ENCODE results near the gene INAVA.
"Not testable (repeated sequence)": the region's sequence is repeated elsewhere in the genome, so short reads cannot be mapped to it uniquely, and the experiment has no call there.

INAVA gene

DNA sequence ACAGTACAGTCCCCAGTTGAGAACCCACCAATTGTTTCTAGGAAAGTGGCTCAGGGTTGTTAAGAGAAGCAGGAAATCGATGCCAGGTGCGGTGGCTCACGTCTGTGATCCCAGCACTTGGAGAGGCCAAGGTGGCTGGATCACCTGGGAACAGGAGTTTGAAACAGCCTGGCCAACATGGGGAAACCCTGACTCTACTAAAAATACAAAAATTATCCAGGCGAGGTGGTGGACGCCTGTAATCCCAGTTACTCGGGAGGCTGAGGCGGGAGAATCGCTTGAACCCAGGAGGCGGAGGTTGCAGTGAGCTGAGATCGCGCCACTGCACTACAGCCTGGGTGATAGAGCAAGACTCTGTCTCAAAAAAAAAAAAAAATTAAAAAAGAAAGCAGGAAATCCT is 67.5 kb downstream of the INAVA start:
- H3K79me1 ChIP-seq (replicated peaks; ENCODE audit: low read length, poor library complexity, severe bottlenecking); H3K9me3 ChIP-seq (ENCODE audit: control insufficient read depth, low read length); H2BK120ac ChIP-seq (ENCODE audit: low read depth, low read length); H3K4me2 ChIP-seq (ENCODE audit: low read length, poor library complexity, severe bottlenecking); H2BK12ac ChIP-seq (ENCODE audit: low read length in 2 of 2); H4K91ac ChIP-seq (ENCODE audit: low read length); H3K36me3 ChIP-seq (ENCODE audit: control insufficient read depth in 1 of 2, insufficient read depth in 2 of 2, low read depth in 1 of 2, low read length in 2 of 2); H3K4me1 ChIP-seq (ENCODE audit: control insufficient read depth, insufficient read depth, low read depth, low read length); H3K27ac ChIP-seq (ENCODE audit: low read length, poor library complexity, severe bottlenecking); H2AK5ac ChIP-seq (ENCODE audit: low read length, severe bottlenecking); H3K14ac ChIP-seq (ENCODE audit: low read length in 2 of 2); H3K23ac ChIP-seq (ENCODE audit: low read length in 2 of 2); H2BK5ac ChIP-seq (ENCODE audit: low read depth, low read length, poor library complexity, severe bottlenecking); H3K18ac ChIP-seq (ENCODE audit: low read depth in 1 of 2, low read length in 2 of 2); DNase-seq; H4K8ac ChIP-seq (ENCODE audit: low read length); H3K4ac ChIP-seq (ENCODE audit: low read depth in 1 of 2, low read length in 2 of 2); H2BK15ac ChIP-seq (ENCODE audit: low read depth, poor library complexity, severe bottlenecking); H2AFZ ChIP-seq (ENCODE audit: low read depth, low read length); H3K9ac ChIP-seq (ENCODE audit: low read length); H3K4me3 ChIP-seq (ENCODE audit: insufficient read depth in 1 of 2, low read depth in 1 of 2, low read length in 2 of 2): not testable (repeated sequence)
- WGBS: 95% methylated on average over 11 of the region's 11 CpGs
- H3K27me3 ChIP-seq (ENCODE audit: control insufficient read depth in 1 of 2, insufficient read depth in 1 of 2, low read length in 2 of 2): peaks cover 0 to 60% of the 10 kb centered on the region in 2 experiments

DNA sequence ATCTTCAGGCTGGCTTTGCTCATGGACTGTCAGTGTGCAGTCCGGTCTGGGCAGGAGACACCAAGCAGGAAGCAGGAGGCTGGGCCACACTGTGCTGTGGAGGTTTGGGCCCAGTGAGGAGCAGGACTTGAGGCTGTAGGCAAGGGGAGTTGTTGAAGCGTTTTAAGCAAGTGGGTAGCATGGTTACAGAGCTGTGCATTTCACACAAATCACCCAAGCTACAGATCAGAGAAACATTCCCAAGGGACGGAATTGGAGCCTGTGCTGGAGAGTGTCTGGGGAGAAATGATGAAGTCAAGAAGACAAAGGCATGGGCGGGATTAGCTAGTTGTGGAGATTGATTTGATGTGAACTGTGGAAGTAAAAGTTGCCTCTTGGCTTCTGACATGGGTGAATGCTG is 67.9 kb downstream of the INAVA start:
- no peaks in the 10 kb centered on the region for H3K36me3 ChIP-seq (ENCODE audit: control insufficient read depth in 1 of 2, insufficient read depth in 2 of 2, low read depth in 1 of 2, low read length in 2 of 2)
- H3K4me1 ChIP-seq (ENCODE audit: control insufficient read depth, insufficient read depth, low read depth, low read length): peaks cover 1% of the 10 kb centered on the region
- DNase-seq: no peak
- no peak overlapping the region for H3K4me3 ChIP-seq (ENCODE audit: insufficient read depth in 1 of 2, low read depth in 1 of 2, low read length in 2 of 2)
- no peaks in the 10 kb centered on the region for H3K9me3 ChIP-seq (ENCODE audit: control insufficient read depth, low read length)
- H3K4ac ChIP-seq (ENCODE audit: low read depth in 1 of 2, low read length in 2 of 2): no peak overlapping the region
- no peak overlapping the region for H3K18ac ChIP-seq (ENCODE audit: low read depth in 1 of 2, low read length in 2 of 2)
- peaks cover 0 to 55% of the 10 kb centered on the region in 2 experiments for H3K27me3 ChIP-seq (ENCODE audit: control insufficient read depth in 1 of 2, insufficient read depth in 1 of 2, low read length in 2 of 2)
- no peak overlapping the region for H3K27ac ChIP-seq (ENCODE audit: low read length, poor library complexity, severe bottlenecking)
- H4K8ac ChIP-seq (ENCODE audit: low read length): no peak overlapping the region
- no peak overlapping the region for H3K23ac ChIP-seq (ENCODE audit: low read length in 2 of 2)
- H2AFZ ChIP-seq (ENCODE audit: low read depth, low read length): no peak overlapping the region
- H2AK5ac ChIP-seq (ENCODE audit: low read length, severe bottlenecking): no peak overlapping the region
- WGBS: 92% methylated on average over 3 of the region's 4 CpGs
- H3K9ac ChIP-seq (ENCODE audit: low read length): no peak overlapping the region
- no peak overlapping the region for H3K4me2 ChIP-seq (ENCODE audit: low read length, poor library complexity, severe bottlenecking)
- H3K79me1 ChIP-seq (replicated peaks; ENCODE audit: low read length, poor library complexity, severe bottlenecking): no peaks in the 10 kb centered on the region
- no peak overlapping the region for H4K91ac ChIP-seq (ENCODE audit: low read length)
- no peak overlapping the region for H2BK5ac ChIP-seq (ENCODE audit: low read depth, low read length, poor library complexity, severe bottlenecking)
- no peak overlapping the region for H2BK120ac ChIP-seq (ENCODE audit: low read depth, low read length)
- no peak overlapping the region for H2BK12ac ChIP-seq (ENCODE audit: low read length in 2 of 2)
- H2BK15ac ChIP-seq (ENCODE audit: low read depth, poor library complexity, severe bottlenecking): no peak overlapping the region
- no peak overlapping the region for H3K14ac ChIP-seq (ENCODE audit: low read length in 2 of 2)

DNA sequence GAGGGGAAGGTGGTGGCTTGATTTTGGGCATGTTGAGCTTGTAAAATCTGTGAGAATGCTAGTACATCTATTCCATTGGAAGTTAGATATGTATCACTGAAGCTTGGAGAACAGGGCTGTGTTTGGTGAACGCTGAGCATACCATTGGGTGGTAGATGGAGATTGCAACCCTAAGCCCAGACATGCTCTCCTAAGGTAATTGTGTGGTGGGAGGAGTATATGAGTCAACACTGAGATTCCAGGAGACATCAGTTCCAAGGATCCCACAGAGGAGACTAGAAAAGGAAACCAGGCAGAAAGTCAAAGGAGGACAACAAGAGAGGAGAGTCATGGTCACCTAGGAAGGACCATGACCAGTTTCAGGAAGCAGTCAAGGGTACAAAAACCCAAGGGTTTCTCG is 68.4 kb downstream of the INAVA start:
- no peak overlapping the region for H2BK15ac ChIP-seq (ENCODE audit: low read depth, poor library complexity, severe bottlenecking)
- H3K4me2 ChIP-seq (ENCODE audit: low read length, poor library complexity, severe bottlenecking): no peak overlapping the region
- no peak overlapping the region for H3K18ac ChIP-seq (ENCODE audit: low read depth in 1 of 2, low read length in 2 of 2)
- no peak overlapping the region for H2BK120ac ChIP-seq (ENCODE audit: low read depth, low read length)
- H2BK12ac ChIP-seq (ENCODE audit: low read length in 2 of 2): no peak overlapping the region
- no peaks in the 10 kb centered on the region for H3K36me3 ChIP-seq (ENCODE audit: control insufficient read depth in 1 of 2, insufficient read depth in 2 of 2, low read depth in 1 of 2, low read length in 2 of 2)
- H4K91ac ChIP-seq (ENCODE audit: low read length): no peak overlapping the region
- H3K27me3 ChIP-seq (ENCODE audit: control insufficient read depth in 1 of 2, insufficient read depth in 1 of 2, low read length in 2 of 2): peaks cover 0 to 50% of the 10 kb centered on the region in 2 experiments
- no peak overlapping the region for H3K23ac ChIP-seq (ENCODE audit: low read length in 2 of 2)
- no peak overlapping the region for H2AFZ ChIP-seq (ENCODE audit: low read depth, low read length)
- H3K4ac ChIP-seq (ENCODE audit: low read depth in 1 of 2, low read length in 2 of 2): no peak overlapping the region
- H4K8ac ChIP-seq (ENCODE audit: low read length): no peak overlapping the region
- H3K14ac ChIP-seq (ENCODE audit: low read length in 2 of 2): no peak overlapping the region
- H3K9me3 ChIP-seq (ENCODE audit: control insufficient read depth, low read length): no peaks in the 10 kb centered on the region
- H3K27ac ChIP-seq (ENCODE audit: low read length, poor library complexity, severe bottlenecking): no peak overlapping the region
- no peak for DNase-seq
- no peak overlapping the region for H3K4me3 ChIP-seq (ENCODE audit: insufficient read depth in 1 of 2, low read depth in 1 of 2, low read length in 2 of 2)
- no peaks in the 10 kb centered on the region for H3K79me1 ChIP-seq (replicated peaks; ENCODE audit: low read length, poor library complexity, severe bottlenecking)
- H3K9ac ChIP-seq (ENCODE audit: low read length): no peak overlapping the region
- peaks cover 4% of the 10 kb centered on the region for H3K4me1 ChIP-seq (ENCODE audit: control insufficient read depth, insufficient read depth, low read depth, low read length)
- 100% methylated on average over 2 of the region's 2 CpGs for WGBS
- no peak overlapping the region for H2AK5ac ChIP-seq (ENCODE audit: low read length, severe bottlenecking)
- no peak overlapping the region for H2BK5ac ChIP-seq (ENCODE audit: low read depth, low read length, poor library complexity, severe bottlenecking)

DNA sequence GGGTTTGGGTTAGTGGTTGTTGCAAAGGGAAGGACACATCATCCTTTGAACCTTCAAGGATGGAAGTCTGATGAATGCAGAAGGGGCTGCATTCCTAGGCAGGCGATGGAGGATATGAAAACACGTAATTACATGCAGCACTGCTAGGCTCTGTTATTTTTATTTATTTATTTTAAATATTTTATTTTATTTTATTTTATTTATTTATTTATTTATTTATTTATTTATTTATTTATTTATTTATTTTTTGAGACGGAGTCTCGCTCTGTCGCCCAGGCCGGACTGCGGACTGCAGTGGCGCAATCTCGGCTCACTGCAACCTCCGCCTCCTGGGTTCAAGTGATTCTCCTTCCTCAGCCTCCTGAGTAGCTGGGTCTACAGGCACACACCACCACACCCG is 69.2 kb downstream of the INAVA start:
- not testable (repeated sequence) for H2AK5ac ChIP-seq (ENCODE audit: low read length, severe bottlenecking); H3K23ac ChIP-seq (ENCODE audit: low read length in 2 of 2); H3K36me3 ChIP-seq (ENCODE audit: control insufficient read depth in 1 of 2, insufficient read depth in 2 of 2, low read depth in 1 of 2, low read length in 2 of 2); H3K4me2 ChIP-seq (ENCODE audit: low read length, poor library complexity, severe bottlenecking); H4K8ac ChIP-seq (ENCODE audit: low read length); H3K4me1 ChIP-seq (ENCODE audit: control insufficient read depth, insufficient read depth, low read depth, low read length); H3K14ac ChIP-seq (ENCODE audit: low read length in 2 of 2); H3K27ac ChIP-seq (ENCODE audit: low read length, poor library complexity, severe bottlenecking); DNase-seq; H3K9ac ChIP-seq (ENCODE audit: low read length); H3K9me3 ChIP-seq (ENCODE audit: control insufficient read depth, low read length); H4K91ac ChIP-seq (ENCODE audit: low read length); H3K4me3 ChIP-seq (ENCODE audit: insufficient read depth in 1 of 2, low read depth in 1 of 2, low read length in 2 of 2); H3K79me1 ChIP-seq (replicated peaks; ENCODE audit: low read length, poor library complexity, severe bottlenecking); H2AFZ ChIP-seq (ENCODE audit: low read depth, low read length); H2BK15ac ChIP-seq (ENCODE audit: low read depth, poor library complexity, severe bottlenecking); H2BK120ac ChIP-seq (ENCODE audit: low read depth, low read length); H3K18ac ChIP-seq (ENCODE audit: low read depth in 1 of 2, low read length in 2 of 2); H2BK12ac ChIP-seq (ENCODE audit: low read length in 2 of 2); H3K4ac ChIP-seq (ENCODE audit: low read depth in 1 of 2, low read length in 2 of 2); H2BK5ac ChIP-seq (ENCODE audit: low read depth, low read length, poor library complexity, severe bottlenecking)
- WGBS: 91% methylated on average over 8 of the region's 11 CpGs
- H3K27me3 ChIP-seq (ENCODE audit: control insufficient read depth in 1 of 2, insufficient read depth in 1 of 2, low read length in 2 of 2): peaks cover 0 to 42% of the 10 kb centered on the region in 2 experiments
